ENCODE data around the gene SLC6A7.

Gene SLC6A7

GRCh38 chr5:150186897-150187296 is 3.0 kb upstream of the SLC6A7 start:
- no peak for TF ChIP-seq TAF1 (IDR thresholded peaks at IDR 0.05; ENCODE audit: low read depth, low read length)
- no peak for TF ChIP-seq POLR2A (IDR thresholded peaks at IDR 0.05; ENCODE audit: low read depth, low read length)
- TF ChIP-seq POU2F2 (IDR thresholded peaks at IDR 0.05; ENCODE audit: low read depth, low read length), result no peak
- no peak for TF ChIP-seq SPI1 (IDR thresholded peaks at IDR 0.05; ENCODE audit: low read depth, low read length)
- no peak for TF ChIP-seq POLR2AphosphoS5 (IDR thresholded peaks at IDR 0.05; ENCODE audit: low read depth, low read length)
- TF ChIP-seq PAX5 (IDR thresholded peaks at IDR 0.05; ENCODE audit: insufficient read depth, low read length, severe bottlenecking), result no peak
- no peak for FAIRE-seq
- DNase-seq (ENCODE audit: insufficient read length, low spot score), result no peak

GRCh38 chr5:150188146-150188842 is 1.6 kb upstream of the SLC6A7 start:
- TF ChIP-seq PAX5 (IDR thresholded peaks at IDR 0.05; ENCODE audit: insufficient read depth, low read length, severe bottlenecking) (no peak), POLR2A (IDR thresholded peaks at IDR 0.05; ENCODE audit: low read depth, low read length) (no peak), POU2F2 (IDR thresholded peaks at IDR 0.05; ENCODE audit: low read depth, low read length) (no peak), TAF1 (IDR thresholded peaks at IDR 0.05; ENCODE audit: low read depth, low read length) (no peak), SPI1 (IDR thresholded peaks at IDR 0.05; ENCODE audit: low read depth, low read length) (no peak), POLR2AphosphoS5 (IDR thresholded peaks at IDR 0.05; ENCODE audit: low read depth, low read length) (no peak)
- FAIRE-seq, result no peak

GRCh38 chr5:150189326-150189725 is 536 bp upstream of the SLC6A7 start:
- no peak for FAIRE-seq
- TF ChIP-seq PAX5 (IDR thresholded peaks at IDR 0.05; ENCODE audit: insufficient read depth, low read length, severe bottlenecking) (no peak), POU2F2 (IDR thresholded peaks at IDR 0.05; ENCODE audit: low read depth, low read length) (no peak), SPI1 (IDR thresholded peaks at IDR 0.05; ENCODE audit: low read depth, low read length) (no peak), POLR2A (IDR thresholded peaks at IDR 0.05; ENCODE audit: low read depth, low read length) (no peak), POLR2AphosphoS5 (IDR thresholded peaks at IDR 0.05; ENCODE audit: low read depth, low read length) (no peak), TAF1 (IDR thresholded peaks at IDR 0.05; ENCODE audit: low read depth, low read length) (no peak)
- DNase-seq (ENCODE audit: insufficient read length, low spot score), result no peak

More at GRCh38 chr5:150188146-150188842, 1.6 kb upstream of the SLC6A7 start:
- DNase-seq (ENCODE audit: insufficient read length, low spot score), result no peak

- no peak for DNase-seq (ENCODE audit: insufficient read length, low spot score)
- no peak for FAIRE-seq
Observed at GRCh38 chr5:150190503-150190979, 679 bp downstream of the SLC6A7 start.

DNA sequence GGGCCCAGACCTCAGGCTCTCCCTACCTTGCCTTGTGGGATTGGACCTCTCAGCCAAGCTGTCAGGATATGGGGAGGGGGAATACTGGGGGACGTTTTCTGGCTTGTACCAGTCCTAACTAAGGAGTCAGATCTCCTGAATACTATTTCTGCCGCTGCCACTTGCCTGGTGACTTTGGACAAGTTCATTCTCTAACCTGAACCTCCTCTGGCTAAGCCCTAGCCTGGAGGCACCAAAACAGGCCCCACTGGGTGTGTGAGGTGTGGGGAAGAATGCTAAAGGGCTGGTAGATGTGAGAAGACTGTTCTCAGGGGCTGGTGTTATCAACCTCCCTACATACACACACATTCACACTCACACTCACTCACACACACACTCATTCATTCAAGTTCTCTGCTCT is 1.1 kb downstream of the SLC6A7 start:
- FAIRE-seq (no peak), DNase-seq (ENCODE audit: insufficient read length, low spot score) (no peak)
- TF ChIP-seq PAX5 (IDR thresholded peaks at IDR 0.05; ENCODE audit: insufficient read depth, low read length, severe bottlenecking), result no peak
- no peak for TF ChIP-seq SPI1 (IDR thresholded peaks at IDR 0.05; ENCODE audit: low read depth, low read length)
- no peak for TF ChIP-seq POU2F2 (IDR thresholded peaks at IDR 0.05; ENCODE audit: low read depth, low read length)
- TF ChIP-seq TAF1 (IDR thresholded peaks at IDR 0.05; ENCODE audit: low read depth, low read length), result no peak
- TF ChIP-seq POLR2A (IDR thresholded peaks at IDR 0.05; ENCODE audit: low read depth, low read length), result no peak
- TF ChIP-seq POLR2AphosphoS5 (IDR thresholded peaks at IDR 0.05; ENCODE audit: low read depth, low read length), result no peak

More at GRCh38 chr5:150190503-150190979, 679 bp downstream of the SLC6A7 start:
- no peak for TF ChIP-seq POU2F2 (IDR thresholded peaks at IDR 0.05; ENCODE audit: low read depth, low read length)
- no peak for TF ChIP-seq TAF1 (IDR thresholded peaks at IDR 0.05; ENCODE audit: low read depth, low read length)
- no peak for TF ChIP-seq PAX5 (IDR thresholded peaks at IDR 0.05; ENCODE audit: insufficient read depth, low read length, severe bottlenecking)
- TF ChIP-seq SPI1 (IDR thresholded peaks at IDR 0.05; ENCODE audit: low read depth, low read length), result no peak
- no peak for TF ChIP-seq POLR2AphosphoS5 (IDR thresholded peaks at IDR 0.05; ENCODE audit: low read depth, low read length)
- TF ChIP-seq POLR2A (IDR thresholded peaks at IDR 0.05; ENCODE audit: low read depth, low read length), result no peak

DNA sequence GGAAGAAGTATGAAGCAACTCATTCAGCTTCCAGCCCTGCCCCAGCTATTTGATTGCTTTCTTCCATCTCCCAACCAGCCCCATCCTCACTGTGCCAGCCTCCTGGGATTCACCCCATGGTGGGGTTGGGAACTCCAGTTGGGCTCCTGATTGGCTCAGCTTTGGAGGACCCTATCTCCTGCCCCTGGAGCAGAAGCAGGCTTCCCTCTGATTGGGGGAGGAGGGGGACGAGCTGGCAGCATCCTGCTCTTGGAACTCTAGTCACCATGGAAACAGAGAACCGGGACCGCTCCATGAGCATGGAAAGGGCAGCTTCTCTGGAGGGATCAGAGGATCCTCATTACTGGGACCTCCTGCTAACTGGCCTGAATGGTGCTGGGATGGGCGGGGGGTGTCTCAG is 2.6 kb downstream of the SLC6A7 start:
- no peak for FAIRE-seq
- TF ChIP-seq SPI1 (IDR thresholded peaks at IDR 0.05; ENCODE audit: low read depth, low read length) (no peak), POU2F2 (IDR thresholded peaks at IDR 0.05; ENCODE audit: low read depth, low read length) (no peak), POLR2A (IDR thresholded peaks at IDR 0.05; ENCODE audit: low read depth, low read length) (no peak), PAX5 (IDR thresholded peaks at IDR 0.05; ENCODE audit: insufficient read depth, low read length, severe bottlenecking) (no peak), TAF1 (IDR thresholded peaks at IDR 0.05; ENCODE audit: low read depth, low read length) (no peak), POLR2AphosphoS5 (IDR thresholded peaks at IDR 0.05; ENCODE audit: low read depth, low read length) (no peak)

DNA sequence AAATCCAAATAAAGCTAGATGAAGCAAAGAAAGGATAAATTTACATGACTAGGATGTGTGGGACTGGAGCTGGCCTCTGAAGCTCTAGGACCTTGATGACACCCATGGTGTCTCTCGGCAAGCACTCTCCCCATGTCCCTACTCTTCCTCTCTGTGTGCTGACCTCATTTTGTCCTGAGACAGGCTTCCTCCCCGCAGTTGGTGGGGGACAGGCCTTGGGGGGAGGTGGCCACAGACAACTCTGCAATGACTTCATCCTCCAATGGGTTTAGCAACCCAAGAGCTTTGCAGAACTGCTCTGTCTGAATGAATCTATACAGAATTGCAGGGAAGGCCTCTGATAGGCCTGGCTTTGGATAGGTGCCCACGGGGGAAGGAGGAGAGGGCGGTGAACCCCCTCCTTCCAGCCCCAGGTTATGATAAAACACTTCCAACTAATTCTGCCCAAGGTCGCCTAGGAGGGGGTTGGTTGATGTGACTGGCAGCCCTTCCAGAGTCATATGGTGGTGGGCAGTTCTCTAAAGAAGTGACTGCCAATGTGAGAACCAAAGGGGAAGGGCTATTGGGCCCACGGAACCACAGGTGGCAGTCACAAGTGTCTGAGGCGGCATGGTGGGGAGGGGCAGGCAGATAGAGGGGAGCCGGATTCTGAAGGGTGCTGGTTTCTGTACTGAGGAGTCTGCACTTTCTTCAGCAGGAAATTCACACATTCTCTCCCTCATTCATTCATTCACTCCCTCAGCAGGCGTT is 6.0 kb downstream of the SLC6A7 start:
- DNase-seq (ENCODE audit: insufficient read length, low spot score), result no peak
- no peak for TF ChIP-seq POU2F2 (IDR thresholded peaks at IDR 0.05; ENCODE audit: low read depth, low read length)
- no peak for FAIRE-seq

More for the DNA sequence above, 2.6 kb downstream of the SLC6A7 start:
- no peak for DNase-seq (ENCODE audit: insufficient read length, low spot score)

DNA sequence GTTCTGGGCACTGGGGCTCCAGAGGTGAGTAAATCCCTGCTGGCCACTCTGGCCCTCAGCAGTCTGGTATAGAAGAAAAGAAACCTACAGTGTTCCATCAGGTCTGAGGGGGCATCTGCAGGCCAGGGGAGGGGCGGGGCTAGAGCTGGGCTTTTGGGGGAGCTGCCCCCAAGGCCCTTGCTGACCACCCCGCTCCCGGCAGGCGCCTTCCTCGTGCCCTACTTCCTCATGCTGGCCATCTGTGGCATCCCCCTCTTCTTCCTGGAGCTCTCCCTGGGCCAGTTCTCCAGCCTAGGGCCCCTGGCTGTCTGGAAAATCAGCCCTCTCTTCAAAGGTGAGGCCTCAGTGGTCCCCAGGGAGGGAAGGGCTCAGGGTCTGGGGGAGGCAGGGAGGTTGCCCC is 6.7 kb downstream of the SLC6A7 start:
- no peak for FAIRE-seq

GRCh38 chr5:150196986-150197385 is 7.1 kb downstream of the SLC6A7 start:
- no peak for TF ChIP-seq SPI1 (IDR thresholded peaks at IDR 0.05; ENCODE audit: low read depth, low read length)
- TF ChIP-seq POLR2A (IDR thresholded peaks at IDR 0.05; ENCODE audit: low read depth, low read length), result no peak
- no peak for TF ChIP-seq POU2F2 (IDR thresholded peaks at IDR 0.05; ENCODE audit: low read depth, low read length)
- no peak for TF ChIP-seq TAF1 (IDR thresholded peaks at IDR 0.05; ENCODE audit: low read depth, low read length)
- no peak for TF ChIP-seq POLR2AphosphoS5 (IDR thresholded peaks at IDR 0.05; ENCODE audit: low read depth, low read length)
- TF ChIP-seq PAX5 (IDR thresholded peaks at IDR 0.05; ENCODE audit: insufficient read depth, low read length, severe bottlenecking), result no peak
- DNase-seq (ENCODE audit: insufficient read length, low spot score) (no peak), FAIRE-seq (no peak)

More for the DNA sequence above, 6.7 kb downstream of the SLC6A7 start:
- TF ChIP-seq TAF1 (IDR thresholded peaks at IDR 0.05; ENCODE audit: low read depth, low read length) (no peak), POLR2AphosphoS5 (IDR thresholded peaks at IDR 0.05; ENCODE audit: low read depth, low read length) (no peak), SPI1 (IDR thresholded peaks at IDR 0.05; ENCODE audit: low read depth, low read length) (no peak), PAX5 (IDR thresholded peaks at IDR 0.05; ENCODE audit: insufficient read depth, low read length, severe bottlenecking) (no peak), POU2F2 (IDR thresholded peaks at IDR 0.05; ENCODE audit: low read depth, low read length) (no peak), POLR2A (IDR thresholded peaks at IDR 0.05; ENCODE audit: low read depth, low read length) (no peak)
- DNase-seq (ENCODE audit: insufficient read length, low spot score), result no peak
